Activated CD4-positive, alpha-beta T cell treated with anti-CD3 and anti-CD28 coated beads for 36 hours (primary cell): Measurements from ENCODE around the gene IGSF9. TPM values are rescaled to one million over a fixed set of nuclear protein-coding genes. Genes with fewer than 3 reads are reported as not detected.

Source experiments
- ATAC-seq: fragments of 200-7000 bp; cut with Tn5 transposase; one replicate; pipeline ENCODE4 v1.10.0; 2021; ENCODE audit warnings: mild to moderate bottlenecking, moderate library complexity
- CTCF ChIA-PET: fragments of 350-600 bp; sonication (Branson Sonifier 250); formaldehyde crosslinking; loops from one replicate; lab custom pipeline; 2021; ENCODE audit warnings: antibody characterized with exemption; lab: Charles Lee
- POLR2A ChIA-PET: fragments of 350-600 bp; sonication (Branson Sonifier 250); formaldehyde crosslinking; loops from one replicate; lab custom pipeline; 2021; ENCODE audit warnings: antibody characterized with exemption, inconsistent platforms; lab: Charles Lee
- DNase-seq: peaks from one replicate; pipeline ENCODE4 v3.0.0-alpha.2; 2020
- H3K27ac Mint-ChIP-seq: one replicate; pipeline ENCODE4 v1.8.0; 2021; ENCODE audit warnings: mixed read lengths
- H3K27me3 Mint-ChIP-seq: one replicate; pipeline ENCODE4 v1.8.0; 2021; ENCODE audit warnings: mixed read lengths
- H3K36me3 Mint-ChIP-seq: one replicate; pipeline ENCODE4 v1.8.0; 2021; ENCODE audit warnings: low read depth, mixed read lengths
- H3K4me1 Mint-ChIP-seq: one replicate; pipeline ENCODE4 v1.8.0; 2021; ENCODE audit warnings: mixed read lengths
- H3K4me3 Mint-ChIP-seq: one replicate; pipeline ENCODE4 v1.8.0; 2021; ENCODE audit warnings: mild to moderate bottlenecking, moderate library complexity, mixed read lengths
- H3K9me3 Mint-ChIP-seq: one replicate; pipeline ENCODE4 v1.8.0; 2021; ENCODE audit warnings: low read depth, mixed read lengths
- intact Hi-C, 2 experiments: fragments of 100-400 bp; cut with DNase I in 1 of 2; cut with micrococcal nuclease in 1 of 2; formaldehyde crosslinking; loops; one replicate each; pipeline versions ENCODE4 v1.14.2 to v1.15.1; 2022 to 2024; cut with DNase I, micrococcal nuclease
- total RNA-seq, 2 experiments: library from RNA; stranded (reverse); gene quantifications; one replicate each; pipeline ENCODE4 v1.2.3, GENCODE V29; 2021

IGSF9 gene
- total RNA-seq, 2 experiments from 2014 or later, result 0.07 TPM; not detected in 1

- Mint-ChIP-seq H3K36me3 (no peaks in the 10 kb centered on the region), H3K27ac (no peak overlapping the region), H3K4me1 (no peaks in the 10 kb centered on the region), H3K27me3 (peaks cover 23% of the 10 kb centered on the region), H3K4me3 (no peak overlapping the region), H3K9me3 (no peaks in the 10 kb centered on the region)
- intact Hi-C loops, result no loop called here
- ATAC-seq (no peak), DNase-seq (no peak)
- ChIA-PET CTCF (interaction anchor here (4.9 kb wide), 1 partner anchor 22 kb away, joined by 33 read pairs; no protein-coding TSS in a partner anchor), POLR2A (no interaction called here)
Observed at GRCh38 chr1:159985473-159985872, 40.1 kb upstream of the IGSF9 start.

DNA sequence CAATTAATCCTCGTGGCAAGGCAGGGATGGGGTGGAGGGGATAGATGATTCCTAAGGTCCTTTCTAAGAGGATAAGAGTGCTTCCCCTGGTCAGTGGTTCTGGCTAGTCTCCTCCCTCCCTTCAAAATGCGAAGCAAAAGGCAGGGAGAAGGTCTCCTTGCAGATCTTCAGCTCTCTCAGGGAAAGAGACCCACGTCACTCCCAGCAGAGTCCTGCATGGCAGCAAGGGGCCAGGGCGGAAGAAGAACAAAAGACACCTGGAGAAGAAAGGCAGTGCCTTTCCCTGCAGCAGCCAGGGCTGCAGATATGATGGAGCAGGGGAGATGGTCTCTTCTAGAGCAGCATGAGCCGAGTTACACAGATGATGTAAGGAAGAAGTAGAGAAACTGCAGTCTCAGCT, 38.3 kb upstream of the IGSF9 start:
- no peaks in the 10 kb centered on the region for H3K4me1 Mint-ChIP-seq
- ChIA-PET CTCF (interaction anchor here (0.6 to 1.2 kb wide), 2 partner anchors 18 to 279 kb away, joined by 3 read pairs; no protein-coding TSS in a partner anchor), POLR2A (no interaction called here)
- H3K27ac Mint-ChIP-seq, result no peak overlapping the region
- intact Hi-C loops, result no loop called here
- H3K27me3 Mint-ChIP-seq, result peaks cover 33% of the 10 kb centered on the region
- H3K4me3 Mint-ChIP-seq, result no peak overlapping the region
- H3K36me3 Mint-ChIP-seq, result no peaks in the 10 kb centered on the region
- ATAC-seq (no peak), DNase-seq (no peak)
- no peaks in the 10 kb centered on the region for H3K9me3 Mint-ChIP-seq

GRCh38 chr1:159982280-159982679, 36.9 kb upstream of the IGSF9 start:
- intact Hi-C loops, result no loop called here
- ATAC-seq (no peak), DNase-seq (no peak)
- H3K4me3 Mint-ChIP-seq, result no peak overlapping the region
- no peaks in the 10 kb centered on the region for H3K9me3 Mint-ChIP-seq
- H3K36me3 Mint-ChIP-seq, result no peaks in the 10 kb centered on the region
- CTCF ChIA-PET, result interaction anchor here (0.7 kb wide), 1 partner anchor 11 kb away, joined by 4 read pairs; no protein-coding TSS in a partner anchor
- POLR2A ChIA-PET, result no interaction called here
- peaks cover 35% of the 10 kb centered on the region for H3K27me3 Mint-ChIP-seq
- no peak overlapping the region for H3K27ac Mint-ChIP-seq
- no peaks in the 10 kb centered on the region for H3K4me1 Mint-ChIP-seq

DNA sequence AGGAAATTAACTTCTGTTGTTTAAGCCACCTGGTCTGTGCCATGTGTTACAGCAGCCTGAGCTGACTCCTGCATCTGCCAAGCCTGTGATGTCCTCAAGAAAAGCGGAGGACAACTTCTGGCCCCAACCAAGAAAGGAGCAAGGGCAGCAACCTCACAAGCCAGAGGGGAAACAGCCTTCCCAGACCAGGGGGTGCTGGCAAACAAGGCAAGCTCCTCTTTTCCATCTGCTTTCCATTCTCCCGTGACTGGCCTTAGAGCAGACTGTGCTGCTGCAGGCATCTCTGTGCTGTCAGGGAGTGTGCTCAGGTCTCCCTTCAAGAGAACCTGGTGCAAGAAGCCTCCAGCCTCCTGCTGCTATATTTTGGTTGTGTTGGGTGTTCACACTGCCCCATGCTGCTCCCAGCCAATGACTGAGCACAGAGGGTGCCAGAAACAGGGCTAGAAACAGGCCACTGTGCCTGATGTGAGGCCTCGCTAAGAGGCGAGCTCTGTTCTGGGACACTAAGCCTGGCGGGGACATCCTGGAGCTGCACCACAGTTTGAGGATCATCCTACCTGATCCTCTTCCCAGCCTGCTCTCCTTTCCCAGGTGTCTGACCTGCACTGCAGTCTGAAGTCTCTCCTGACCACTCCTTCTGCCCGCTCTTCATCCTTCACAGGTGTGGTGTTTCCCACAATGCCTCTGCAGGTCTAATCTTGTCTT, 36.1 kb upstream of the IGSF9 start:
- no peak for ATAC-seq
- ChIA-PET POLR2A (no interaction called here), CTCF (interaction anchor here (0.7 kb wide), 1 partner anchor 11 kb away, joined by 4 read pairs; no protein-coding TSS in a partner anchor)
- Mint-ChIP-seq H3K9me3 (no peaks in the 10 kb centered on the region), H3K27ac (no peak overlapping the region), H3K36me3 (no peaks in the 10 kb centered on the region), H3K4me1 (no peaks in the 10 kb centered on the region), H3K27me3 (peaks cover 37% of the 10 kb centered on the region), H3K4me3 (no peak overlapping the region)
- no peak for DNase-seq
- intact Hi-C loops, result no loop called here

DNA sequence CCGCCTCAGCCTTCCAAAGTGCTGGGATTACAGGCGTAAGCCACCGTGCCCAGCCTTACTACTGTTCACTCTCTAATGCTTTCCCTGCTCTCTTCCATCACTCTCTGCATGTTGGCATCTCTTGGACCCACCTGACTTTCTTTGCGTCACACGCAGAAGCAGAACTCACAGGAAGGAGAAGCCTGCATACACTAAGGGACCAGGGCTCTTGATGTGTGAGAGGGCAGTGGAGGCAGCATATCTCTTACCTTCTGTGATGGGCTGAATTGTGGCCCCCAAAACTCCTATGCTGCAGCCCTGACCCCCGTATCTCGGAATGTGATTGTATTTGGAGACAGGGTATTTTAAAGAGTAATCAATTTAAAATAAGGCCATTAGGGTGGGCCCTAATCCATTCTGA, 35.4 kb upstream of the IGSF9 start:
- ATAC-seq (no peak), DNase-seq (no peak)
- Mint-ChIP-seq H3K4me3 (no peak overlapping the region), H3K9me3 (no peaks in the 10 kb centered on the region), H3K36me3 (no peaks in the 10 kb centered on the region), H3K4me1 (no peaks in the 10 kb centered on the region), H3K27ac (no peak overlapping the region), H3K27me3 (peaks cover 37% of the 10 kb centered on the region)
- POLR2A ChIA-PET, result no interaction called here
- CTCF ChIA-PET, result no interaction called here
- intact Hi-C loops, result no loop called here

- Mint-ChIP-seq H3K4me1 (no peaks in the 10 kb centered on the region), H3K9me3 (no peaks in the 10 kb centered on the region), H3K27ac (no peak overlapping the region), H3K4me3 (no peak overlapping the region), H3K27me3 (peaks cover 34% of the 10 kb centered on the region), H3K36me3 (no peaks in the 10 kb centered on the region)
- ATAC-seq (no peak), DNase-seq (no peak)
- intact Hi-C loops, result no loop called here
- POLR2A ChIA-PET, result no interaction called here
- CTCF ChIA-PET, result no interaction called here
Observed at GRCh38 chr1:159980076-159980475, 34.7 kb upstream of the IGSF9 start.

- ATAC-seq (no peak), DNase-seq (no peak)
- ChIA-PET CTCF (interaction anchor here (0.7 to 1.2 kb wide), 3 partner anchors 40 to 711 kb away, joined by 3 to 6 read pairs (median 5); no protein-coding TSS in a partner anchor), POLR2A (no interaction called here)
- Mint-ChIP-seq H3K4me1 (no peaks in the 10 kb centered on the region), H3K36me3 (no peaks in the 10 kb centered on the region), H3K27ac (no peak overlapping the region), H3K27me3 (peaks cover 34% of the 10 kb centered on the region), H3K4me3 (no peak overlapping the region), H3K9me3 (no peaks in the 10 kb centered on the region)
- intact Hi-C loops, result no loop called here
Observed at GRCh38 chr1:159979257-159979656, 33.8 kb upstream of the IGSF9 start.

DNA sequence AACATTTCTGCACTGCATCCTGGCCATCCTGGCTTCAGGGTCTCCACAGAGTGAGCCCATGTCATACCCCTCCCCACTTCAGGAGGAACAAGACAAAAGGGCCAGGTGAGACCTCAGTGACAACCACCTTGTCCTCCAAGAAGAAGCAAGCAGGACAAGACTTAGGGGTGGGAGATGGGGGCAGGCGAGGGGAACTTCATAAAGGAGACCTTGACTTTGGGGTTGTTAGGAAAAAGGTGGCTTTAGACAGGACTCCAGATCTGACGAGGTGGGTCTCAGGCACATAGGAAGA, 32.6 kb upstream of the IGSF9 start:
- no peak overlapping the region for H3K27ac Mint-ChIP-seq
- ChIA-PET POLR2A (no interaction called here), CTCF (no interaction called here)
- H3K36me3 Mint-ChIP-seq, result no peaks in the 10 kb centered on the region
- H3K27me3 Mint-ChIP-seq, result peaks cover 28% of the 10 kb centered on the region
- no peak overlapping the region for H3K4me3 Mint-ChIP-seq
- no peak for DNase-seq
- intact Hi-C loops, result no loop called here
- no peaks in the 10 kb centered on the region for H3K4me1 Mint-ChIP-seq
- no peaks in the 10 kb centered on the region for H3K9me3 Mint-ChIP-seq
- ATAC-seq, result no peak

- CTCF ChIA-PET, result interaction anchor here (0.5 to 1.5 kb wide), 3 partner anchors 28 to 179 kb away, joined by 3 read pairs; no protein-coding TSS in a partner anchor
- POLR2A ChIA-PET, result no interaction called here
- Mint-ChIP-seq H3K27ac (no peak overlapping the region), H3K27me3 (peaks cover 26% of the 10 kb centered on the region), H3K36me3 (no peaks in the 10 kb centered on the region), H3K4me3 (no peak overlapping the region), H3K4me1 (no peaks in the 10 kb centered on the region), H3K9me3 (no peaks in the 10 kb centered on the region)
- no peak for ATAC-seq
- no peak for DNase-seq
- intact Hi-C loops, result no loop called here
Observed at GRCh38 chr1:159977364-159978106, 32.1 kb upstream of the IGSF9 start.

DNA sequence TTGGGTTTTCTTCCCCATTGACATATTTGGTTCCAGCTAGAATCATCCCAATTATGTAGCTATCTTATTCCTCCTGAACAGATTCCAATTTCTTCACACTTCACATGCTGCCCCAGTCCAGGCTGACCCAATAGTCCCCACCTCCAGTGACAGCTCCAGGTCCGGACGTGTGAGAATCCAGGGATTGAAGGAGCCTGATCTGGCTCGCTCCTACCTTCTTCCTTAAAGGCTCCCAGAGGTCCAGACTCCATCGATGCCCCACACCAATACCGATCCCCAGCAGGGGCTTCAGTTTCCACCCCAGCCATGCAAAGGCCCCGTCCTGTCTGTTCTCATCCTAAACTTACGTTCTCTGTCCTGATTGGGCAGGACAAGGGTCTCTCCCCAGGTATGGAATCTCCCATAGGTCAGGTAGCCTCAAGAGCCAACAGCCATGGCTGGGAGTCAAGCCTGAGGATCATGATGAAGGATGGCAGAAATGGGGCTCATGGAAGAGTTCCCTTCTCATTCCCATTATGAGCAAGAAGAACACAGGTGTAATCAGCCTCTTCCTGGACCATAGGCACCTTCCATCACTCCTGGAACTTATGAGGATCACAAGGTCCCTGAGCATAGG, 29.0 kb upstream of the IGSF9 start:
- CTCF ChIA-PET, result interaction anchor here (1.0 to 3.3 kb wide), 2 partner anchors 32 to 72 kb away, joined by 3 to 15 read pairs; no protein-coding TSS in a partner anchor
- H3K27ac Mint-ChIP-seq, result no peak overlapping the region
- no peaks in the 10 kb centered on the region for H3K9me3 Mint-ChIP-seq
- DNase-seq, result no peak
- no peak for ATAC-seq
- H3K4me1 Mint-ChIP-seq, result no peaks in the 10 kb centered on the region
- no peak overlapping the region for H3K4me3 Mint-ChIP-seq
- POLR2A ChIA-PET, result no interaction called here
- intact Hi-C loops, result no loop called here
- H3K27me3 Mint-ChIP-seq, result peaks cover 13% of the 10 kb centered on the region
- no peaks in the 10 kb centered on the region for H3K36me3 Mint-ChIP-seq

DNA sequence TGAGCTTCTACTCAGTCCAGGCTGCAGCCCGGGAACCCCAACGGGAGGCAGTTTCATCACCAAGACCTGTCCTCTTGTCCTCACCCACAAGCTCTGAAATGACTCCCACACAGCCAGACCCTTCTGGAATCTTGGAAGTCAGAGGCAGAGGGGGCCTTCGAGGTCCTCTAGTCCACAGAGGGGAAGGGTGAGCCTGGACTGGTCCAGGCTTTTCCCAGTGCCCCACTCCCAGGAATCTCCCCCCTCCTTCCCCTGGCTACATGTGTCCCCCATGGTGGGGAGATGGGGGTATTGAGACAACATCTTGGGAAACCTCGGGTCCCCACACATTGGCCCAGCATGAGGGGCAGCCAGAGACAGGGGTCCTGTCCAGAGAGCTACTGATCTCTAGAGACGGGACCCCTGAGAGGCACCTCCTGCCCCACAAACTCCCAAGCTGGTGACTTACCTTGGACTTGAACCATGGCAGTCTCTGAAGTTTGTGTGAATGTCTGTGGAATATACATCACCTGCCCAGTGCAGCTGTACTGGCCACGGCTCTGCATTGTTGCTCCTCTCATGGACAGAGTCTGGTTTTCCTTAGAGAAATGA, 28.0 kb upstream of the IGSF9 start:
- Mint-ChIP-seq H3K27me3 (peaks cover 10% of the 10 kb centered on the region), H3K36me3 (no peaks in the 10 kb centered on the region), H3K4me3 (no peak overlapping the region), H3K4me1 (no peaks in the 10 kb centered on the region), H3K27ac (no peak overlapping the region), H3K9me3 (no peaks in the 10 kb centered on the region)
- DNase-seq (no peak), ATAC-seq (no peak)
- intact Hi-C loops, result no loop called here
- CTCF ChIA-PET, result interaction anchor here (0.6 to 3.3 kb wide), 3 partner anchors 33 to 87 kb away, joined by 3 to 15 read pairs (median 4); no protein-coding TSS in a partner anchor
- POLR2A ChIA-PET, result no interaction called here
